Fibroblast of lung (primary cell): ENCODE measurements around the gene NCOA5. TPM values are rescaled to one million over a fixed set of nuclear protein-coding genes. Genes with fewer than 3 reads are reported as not detected.

Source experiments
- DNase-seq, 2 donors: peaks; one replicate each; pipeline versions ENCODE4 v3.0.0 to v3.0.0-alpha.2; 2010; ENCODE audit warnings: low read depth in 2 of 2
- H2AFZ ChIP-seq: 2 replicates; pipeline ENCODE4 v1.5.1; 2012; ENCODE audit warnings: low read length, control low read depth, inconsistent platforms
- H3K27ac ChIP-seq: 2 replicates; pipeline ENCODE4 v1.5.1; 2011; ENCODE audit warnings: low read length, control low read depth; ENCODE audit not compliant: insufficient read depth
- H3K27me3 ChIP-seq: 2 replicates; pipeline ENCODE4 v1.5.1; 2011; ENCODE audit warnings: mild to moderate bottlenecking, low read length; ENCODE audit not compliant: control insufficient read depth, insufficient read depth
- H3K36me3 ChIP-seq: 2 replicates; pipeline ENCODE4 v1.5.1; 2011; ENCODE audit warnings: low read length; ENCODE audit not compliant: control insufficient read depth, insufficient read depth
- H3K4me1 ChIP-seq: 2 replicates; pipeline ENCODE4 v1.5.1; 2011; ENCODE audit warnings: low read length; ENCODE audit not compliant: control insufficient read depth, insufficient read depth; ENCODE audit errors: extremely low read depth
- H3K4me2 ChIP-seq: 2 replicates; pipeline ENCODE4 v1.5.1; 2011; ENCODE audit warnings: low read length, control low read depth; ENCODE audit not compliant: insufficient read depth; ENCODE audit errors: extremely low read depth
- H3K4me3 ChIP-seq, 4 experiments: fragments of 200-600 bp in 1 of 4; sonication (generic) in 1 of 4; replicated peaks in 1 of 4; 2 replicates each; pipeline ENCODE4 v1.5.1; 2011 to 2016; ENCODE audit warnings: low read length in 4 of 4, low read depth in 3 of 4, mild to moderate bottlenecking in 3 of 4, control low read depth in 2 of 4, inconsistent platforms in 1 of 4, mixed read lengths in 1 of 4; ENCODE audit not compliant: insufficient read depth in 1 of 4; ENCODE audit errors: control extremely low read depth in 1 of 4
- H3K79me2 ChIP-seq: 2 replicates; pipeline ENCODE4 v1.5.1; 2012; ENCODE audit warnings: mild to moderate bottlenecking, low read length, inconsistent platforms; ENCODE audit not compliant: control insufficient read depth, insufficient read depth
- H3K9ac ChIP-seq: 2 replicates; pipeline ENCODE4 v1.5.1; 2011; ENCODE audit warnings: mild to moderate bottlenecking, low read length, control low read depth; ENCODE audit not compliant: insufficient read depth
- H3K9me3 ChIP-seq: 2 replicates; pipeline ENCODE4 v1.5.1; 2012; ENCODE audit warnings: low read depth, low read length; ENCODE audit not compliant: control insufficient read depth, insufficient read depth
- H4K20me1 ChIP-seq: 2 replicates; pipeline ENCODE4 v1.5.1; 2011; ENCODE audit warnings: low read length; ENCODE audit not compliant: control insufficient read depth, insufficient read depth; ENCODE audit errors: extremely low read depth
- CTCF ChIP-seq, 2 donors: IDR thresholded peaks in 1 of 2; conservative IDR thresholded peaks in 1 of 2; 1 replicate in 1 of 2; 2 replicates in 1 of 2; pipeline ENCODE4 v1.5.1; 2011 to 2012; ENCODE audit warnings: low read length in 2 of 2, control low read depth in 1 of 2, inconsistent platforms in 1 of 2, low read depth in 1 of 2, mild to moderate bottlenecking in 1 of 2
- EZH2 ChIP-seq: IDR thresholded peaks from 2 replicates; pipeline ENCODE4 v1.5.1; 2012; ENCODE audit warnings: low read length, control low read depth, mild to moderate bottlenecking; ENCODE audit errors: missing control alignments
- polyA plus RNA-seq, 2 donors: library from polyadenylated mRNA; depleted of rRNA in 1 of 2; stranded (reverse) in 1 of 2; unstranded in 1 of 2; fragments of >200 nt; gene quantifications; 2 replicates each; pipeline ENCODE4 v1.2.1, GENCODE V29; 2011 to 2012; ENCODE audit warnings: missing spikeins in 1 of 2
- total RNA-seq: library from RNA; depleted of rRNA; stranded (reverse); fragments of >200 nt; gene quantifications from 2 replicates; pipeline ENCODE4 v1.2.1, GENCODE V29; 2014

NCOA5 gene
- total and polyA plus RNA-seq, 2 donors (not counting 1 experiment from before 2014, with no cell fraction given) = 8.1 to 18.0 TPM

GRCh38 chr20:46018112-46018511, 71.7 kb downstream of the NCOA5 start:
- TF ChIP-seq EZH2 (no peak), CTCF (conservative IDR thresholded peaks at IDR 0.05 in 1 of 2, IDR thresholded peaks at IDR 0.05 in 1 of 2; ENCODE audit: low read depth in 1 of 2, low read length in 2 of 2) (no peak)

GRCh38 chr20:46017272-46017671, 72.5 kb downstream of the NCOA5 start:
- Histone ChIP-seq H3K79me2 (no peaks in the 10 kb centered on the region), H3K9ac (no peak overlapping the region), H3K4me2 (no peak overlapping the region), H3K4me1 (no peaks in the 10 kb centered on the region), H4K20me1 (no peaks in the 10 kb centered on the region), H3K36me3 (no peaks in the 10 kb centered on the region), H3K9me3 (no peaks in the 10 kb centered on the region), H3K4me3 (no peak overlapping the region), H2AFZ (no peak overlapping the region), H3K27me3 (peaks cover 25% of the 10 kb centered on the region), H3K27ac (no peak overlapping the region)
- DNase-seq = no peak
- TF ChIP-seq EZH2 = no peak
- TF ChIP-seq CTCF (conservative IDR thresholded peaks at IDR 0.05 in 1 of 2, IDR thresholded peaks at IDR 0.05 in 1 of 2; ENCODE audit: low read depth in 1 of 2, low read length in 2 of 2) = no peak

More at GRCh38 chr20:46018112-46018511, 71.7 kb downstream of the NCOA5 start:
- Histone ChIP-seq H3K4me2 (no peak overlapping the region), H3K9me3 (no peaks in the 10 kb centered on the region), H4K20me1 (no peaks in the 10 kb centered on the region), H3K36me3 (no peaks in the 10 kb centered on the region), H2AFZ (no peak overlapping the region), H3K4me1 (no peaks in the 10 kb centered on the region), H3K9ac (no peak overlapping the region), H3K27ac (no peak overlapping the region), H3K27me3 (peaks cover 19% of the 10 kb centered on the region), H3K4me3 (no peak overlapping the region), H3K79me2 (no peaks in the 10 kb centered on the region)
- DNase-seq = no peak

- no peak overlapping the region for H3K4me2 ChIP-seq
- H3K27me3 ChIP-seq = peaks cover 40% of the 10 kb centered on the region
Measured at GRCh38 chr20:46014517-46015396, 75.0 kb downstream of the NCOA5 start.

More at GRCh38 chr20:46014517-46015396, 75.0 kb downstream of the NCOA5 start:
- no peak for DNase-seq
- no peaks in the 10 kb centered on the region for H3K36me3 ChIP-seq
- no peak overlapping the region for H3K4me3 ChIP-seq
- TF ChIP-seq CTCF (conservative IDR thresholded peaks at IDR 0.05 in 1 of 2, IDR thresholded peaks at IDR 0.05 in 1 of 2; ENCODE audit: low read depth in 1 of 2, low read length in 2 of 2) (no peak), EZH2 (no peak)
- no peak overlapping the region for H2AFZ ChIP-seq
- H3K79me2 ChIP-seq = no peaks in the 10 kb centered on the region
- H3K9ac ChIP-seq = no peak overlapping the region
- no peak overlapping the region for H3K27ac ChIP-seq
- H4K20me1 ChIP-seq = no peaks in the 10 kb centered on the region
- no peaks in the 10 kb centered on the region for H3K9me3 ChIP-seq
- H3K4me1 ChIP-seq = no peaks in the 10 kb centered on the region
